Fibroblast of the aortic adventitia (primary cell): ENCODE data around the gene AK6. TPM values are rescaled to one million over a fixed set of nuclear protein-coding genes. Genes with fewer than 3 reads are reported as not detected.

ENCODE experiments used
- DNase-seq: peaks from one replicate; pipeline ENCODE4 v3.0.0-alpha.2; 2010; ENCODE audit warnings: low read depth
- H3K4me3 ChIP-seq: 2 replicates; pipeline ENCODE4 v1.5.1; 2011; ENCODE audit warnings: low read depth, mild to moderate bottlenecking, control low read depth, low read length, moderate library complexity
- CTCF ChIP-seq: IDR thresholded peaks from 2 replicates; pipeline ENCODE4 v1.5.1; 2011; ENCODE audit warnings: mild to moderate bottlenecking, low read length, control low read depth, inconsistent platforms; ENCODE audit not compliant: insufficient read depth
- total RNA-seq: library from RNA; depleted of rRNA; stranded (reverse); fragments of >200 nt; gene quantifications from 2 replicates; pipeline ENCODE4 v1.2.3, GENCODE V29; 2012; ENCODE audit warnings: low replicate concordance

Gene AK6
- total RNA-seq: 47.3 and 55.2 TPM in 2 replicates

GRCh38 chr5:69369340-69370121, at the start of gene AK6, which contains the start of the genes RAD17 and TAF9:
AK6 (minus strand) TSS chr5:69369520; CDS start chr5:69369490, 30 bp downstream.
RAD17 (plus strand) TSS chr5:69369818; CDS start chr5:69372209, 2,391 bp downstream.
TAF9 (minus strand) TSS chr5:69369520; CDS start chr5:69365737, 3,783 bp downstream.
- TF ChIP-seq CTCF: no peak
- peak within 1 kb of the TSS; percentile 94 for H3K4me3 ChIP-seq
- DNase-seq: peak; percentile 93

- no peak overlapping the region for H3K4me3 ChIP-seq
- no peak for DNase-seq
- no peak for TF ChIP-seq CTCF
These were observed 49.2 kb upstream of the AK6 start for GRCh38 chr5:69418554-69418953.

- H3K4me3 ChIP-seq: no peak overlapping the region
- TF ChIP-seq CTCF: no peak
- DNase-seq: no peak
These were observed 47.4 kb upstream of the AK6 start for GRCh38 chr5:69416699-69417098.

GRCh38 chr5:69416180-69416579, 46.9 kb upstream of the AK6 start:
- no peak for DNase-seq
- no peak overlapping the region for H3K4me3 ChIP-seq
- TF ChIP-seq CTCF: no peak

- no peak for DNase-seq
- no peak overlapping the region for H3K4me3 ChIP-seq
- no peak for TF ChIP-seq CTCF
These were observed 46.3 kb upstream of the AK6 start for GRCh38 chr5:69415584-69415958.

- no peak for TF ChIP-seq CTCF
- DNase-seq: no peak
- H3K4me3 ChIP-seq: no peak within 1 kb of the TSS
These were observed 45.7 kb upstream of the AK6 start, which contains the start of gene MARVELD2 for GRCh38 chr5:69414885-69415583. MARVELD2 (plus strand) TSS chr5:69415116; CDS start chr5:69419386, 4,270 bp downstream.
